Measurements from ENCODE around the gene NFAT5.

- TF ChIP-seq, protein P1, sequence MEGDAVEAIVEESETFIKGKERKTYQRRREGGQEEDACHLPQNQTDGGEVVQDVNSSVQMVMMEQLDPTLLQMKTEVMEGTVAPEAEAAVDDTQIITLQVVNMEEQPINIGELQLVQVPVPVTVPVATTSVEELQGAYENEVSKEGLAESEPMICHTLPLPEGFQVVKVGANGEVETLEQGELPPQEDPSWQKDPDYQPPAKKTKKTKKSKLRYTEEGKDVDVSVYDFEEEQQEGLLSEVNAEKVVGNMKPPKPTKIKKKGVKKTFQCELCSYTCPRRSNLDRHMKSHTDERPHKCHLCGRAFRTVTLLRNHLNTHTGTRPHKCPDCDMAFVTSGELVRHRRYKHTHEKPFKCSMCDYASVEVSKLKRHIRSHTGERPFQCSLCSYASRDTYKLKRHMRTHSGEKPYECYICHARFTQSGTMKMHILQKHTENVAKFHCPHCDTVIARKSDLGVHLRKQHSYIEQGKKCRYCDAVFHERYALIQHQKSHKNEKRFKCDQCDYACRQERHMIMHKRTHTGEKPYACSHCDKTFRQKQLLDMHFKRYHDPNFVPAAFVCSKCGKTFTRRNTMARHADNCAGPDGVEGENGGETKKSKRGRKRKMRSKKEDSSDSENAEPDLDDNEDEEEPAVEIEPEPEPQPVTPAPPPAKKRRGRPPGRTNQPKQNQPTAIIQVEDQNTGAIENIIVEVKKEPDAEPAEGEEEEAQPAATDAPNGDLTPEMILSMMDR (IDR thresholded peaks at IDR 0.05): no peak
- TF ChIP-seq POLR2A (IDR thresholded peaks at IDR 0.05): no peak
Observed at GRCh38 chr16:69701452-69701851, 135.7 kb downstream of the NFAT5 start.

Measured in testis (tissue), 2 donors.